Uterine smooth muscle cell (primary cell): ENCODE results near the gene RALGAPA2. TPM values are rescaled to one million over a fixed set of nuclear protein-coding genes. Genes with fewer than 3 reads are reported as not detected.

Source experiments
- total RNA-seq: library from RNA; depleted of rRNA; stranded (reverse); fragments of >200 nt; gene quantifications from 2 replicates; pipeline ENCODE4 v1.2.3, GENCODE V29; 2014

The RALGAPA2 gene
- total RNA-seq: 6.0 and 11.4 TPM in 2 replicates

GRCh38 chr20:20712474-20713243 lies at the start of gene RALGAPA2:
Gene RALGAPA2, minus strand, starts transcription at chr20:20712644. Its CDS starts 164 bp downstream, at chr20:20712480.

DNA sequence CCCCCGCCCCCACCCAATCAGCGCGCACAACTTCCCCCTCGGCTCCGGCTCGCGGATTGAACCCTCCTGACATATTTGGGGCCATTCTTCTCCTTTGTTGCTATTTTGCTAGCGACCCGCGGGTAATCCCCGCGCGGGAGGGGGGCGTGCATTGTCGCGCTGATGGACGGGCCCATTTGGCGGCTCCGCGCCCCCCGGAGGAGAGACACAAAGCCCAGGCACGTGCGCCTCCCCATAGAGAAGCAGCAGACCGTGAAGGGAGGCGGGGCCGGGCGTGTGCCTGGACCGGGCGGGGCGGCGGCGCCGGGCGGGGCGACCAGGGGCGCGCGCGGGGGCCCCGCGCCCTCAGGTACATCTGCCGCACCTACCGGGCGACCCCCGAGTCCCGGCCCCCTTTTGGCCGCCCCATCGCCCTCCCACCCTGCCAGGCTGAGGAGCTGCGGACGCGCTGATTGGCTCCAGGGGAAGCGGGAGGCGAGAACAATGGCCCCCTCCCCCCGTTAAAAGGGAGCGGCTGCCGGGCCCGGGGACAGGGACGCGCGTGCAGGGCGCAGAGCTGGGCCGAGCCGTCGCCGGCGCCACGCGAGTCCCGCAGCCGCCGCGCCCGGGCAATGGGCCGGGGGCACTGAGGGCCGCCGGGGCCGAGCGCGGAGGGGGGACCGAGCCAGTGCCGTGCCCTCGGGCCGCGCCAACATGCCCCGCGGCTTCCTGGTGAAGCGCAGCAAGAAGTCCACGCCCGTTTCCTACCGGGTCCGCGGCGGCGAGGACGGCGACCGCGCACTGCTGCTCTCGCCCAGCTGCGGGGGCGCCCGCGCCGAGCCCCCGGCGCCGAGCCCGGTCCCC lies 344.6 kb downstream of the RALGAPA2 start, which contains the start of gene INSM1:
Gene INSM1 (plus strand): TSS at position 530 of the 843 bp plus-strand sequence. CDS start 164 bp downstream, at position 694.

